Measurements from ENCODE around the gene SH3GL3. TPM values are rescaled to one million over a fixed set of nuclear protein-coding genes. Genes with fewer than 3 reads are reported as not detected.

The SH3GL3 gene
- total and polyA plus RNA-seq, 7 donors = 0.04 to 0.99 (median 0.63) TPM; not detected in 3

GRCh38 chr15:83413054-83413719 is 34.0 kb upstream of the SH3GL3 start:
- Histone ChIP-seq H3K4me3 (no peak overlapping the region), H3K27ac (no peak overlapping the region), H3K27me3 (peaks cover 0 to 9% (median 0%) of the 10 kb centered on the region in 3 donors), H3K36me3 (no peaks in the 10 kb centered on the region), H3K9me3 (no peaks in the 10 kb centered on the region), H3K4me1 (no peaks in the 10 kb centered on the region)
- DNase-seq = no peak
- TF ChIP-seq POLR2A (IDR thresholded peaks at IDR 0.05) (no peak), EP300 (IDR thresholded peaks at IDR 0.05) (no peak), CTCF (IDR thresholded peaks at IDR 0.05) (no peak), POLR2AphosphoS5 (IDR thresholded peaks at IDR 0.05) (no peak)
- intact Hi-C loops (cut with DNase I) = no loop called here
- WGBS, 2 donors = 79 to 87% methylated on average over 7 of the region's 7 CpGs

- Histone ChIP-seq H3K27me3 (peaks cover 0 to 7% (median 0%) of the 10 kb centered on the region in 3 donors), H3K36me3 (no peaks in the 10 kb centered on the region), H3K4me1 (no peaks in the 10 kb centered on the region), H3K9me3 (no peaks in the 10 kb centered on the region), H3K27ac (no peak overlapping the region), H3K4me3 (no peak overlapping the region)
- DNase-seq = no peak
- intact Hi-C loops (cut with DNase I) = no loop called here
- WGBS, 2 donors = 54 to 68% methylated on average over 4 of the region's 4 CpGs
- no peak for TF ChIP-seq CTCF (IDR thresholded peaks at IDR 0.05)
- TF ChIP-seq POLR2AphosphoS5 (IDR thresholded peaks at IDR 0.05) = no peak
- TF ChIP-seq EP300 (IDR thresholded peaks at IDR 0.05) = no peak
- TF ChIP-seq POLR2A (IDR thresholded peaks at IDR 0.05) = no peak
Measured at GRCh38 chr15:83422081-83422480, 25.1 kb upstream of the SH3GL3 start.

GRCh38 chr15:83422541-83422940 is 24.6 kb upstream of the SH3GL3 start:
- 29 to 66% methylated on average over 2 of the region's 2 CpGs for WGBS, 2 donors
- peaks cover 0 to 7% (median 0%) of the 10 kb centered on the region in 3 donors for H3K27me3 ChIP-seq
- intact Hi-C loops (cut with DNase I) = no loop called here
- H3K27ac ChIP-seq = no peak overlapping the region
- H3K4me1 ChIP-seq = no peaks in the 10 kb centered on the region
- H3K4me3 ChIP-seq = no peak overlapping the region
- TF ChIP-seq CTCF (IDR thresholded peaks at IDR 0.05) (no peak), EP300 (IDR thresholded peaks at IDR 0.05) (no peak)
- no peaks in the 10 kb centered on the region for H3K36me3 ChIP-seq
- DNase-seq = no peak
- no peaks in the 10 kb centered on the region for H3K9me3 ChIP-seq

GRCh38 chr15:83424101-83424500 is 23.0 kb upstream of the SH3GL3 start:
- H3K27ac ChIP-seq = no peak overlapping the region
- peaks cover 0 to 7% (median 0%) of the 10 kb centered on the region in 3 donors for H3K27me3 ChIP-seq
- TF ChIP-seq POLR2A (IDR thresholded peaks at IDR 0.05) = no peak
- no peak for TF ChIP-seq EP300 (IDR thresholded peaks at IDR 0.05)
- no peak for TF ChIP-seq CTCF (IDR thresholded peaks at IDR 0.05)
- no peak for TF ChIP-seq POLR2AphosphoS5 (IDR thresholded peaks at IDR 0.05)
- 78 to 82% methylated on average over 6 of the region's 6 CpGs for WGBS, 2 donors
- peaks cover 0 to 3% (median 0%) of the 10 kb centered on the region in 4 donors for H3K9me3 ChIP-seq
- DNase-seq = no peak
- intact Hi-C loops (cut with DNase I) = no loop called here
- no peaks in the 10 kb centered on the region for H3K4me1 ChIP-seq
- no peaks in the 10 kb centered on the region for H3K36me3 ChIP-seq
- no peak overlapping the region for H3K4me3 ChIP-seq

- Histone ChIP-seq H3K4me1 (no peaks in the 10 kb centered on the region), H3K9me3 (peaks cover 0 to 3% (median 0%) of the 10 kb centered on the region in 4 donors), H3K4me3 (no peak overlapping the region), H3K27ac (no peak overlapping the region), H3K36me3 (no peaks in the 10 kb centered on the region), H3K27me3 (no peaks in the 10 kb centered on the region)
- DNase-seq = no peak
- WGBS, 2 donors = 80 to 82% methylated on average over 3 of the region's 3 CpGs
- no peak for TF ChIP-seq CTCF (IDR thresholded peaks at IDR 0.05)
- no peak for TF ChIP-seq EP300 (IDR thresholded peaks at IDR 0.05)
- no peak for TF ChIP-seq POLR2A (IDR thresholded peaks at IDR 0.05)
- no peak for TF ChIP-seq POLR2AphosphoS5 (IDR thresholded peaks at IDR 0.05)
- intact Hi-C loops (cut with DNase I) = no loop called here
Measured at GRCh38 chr15:83430441-83430840, 16.7 kb upstream of the SH3GL3 start.
